ENCODE results near the gene DHRS1.

DNA sequence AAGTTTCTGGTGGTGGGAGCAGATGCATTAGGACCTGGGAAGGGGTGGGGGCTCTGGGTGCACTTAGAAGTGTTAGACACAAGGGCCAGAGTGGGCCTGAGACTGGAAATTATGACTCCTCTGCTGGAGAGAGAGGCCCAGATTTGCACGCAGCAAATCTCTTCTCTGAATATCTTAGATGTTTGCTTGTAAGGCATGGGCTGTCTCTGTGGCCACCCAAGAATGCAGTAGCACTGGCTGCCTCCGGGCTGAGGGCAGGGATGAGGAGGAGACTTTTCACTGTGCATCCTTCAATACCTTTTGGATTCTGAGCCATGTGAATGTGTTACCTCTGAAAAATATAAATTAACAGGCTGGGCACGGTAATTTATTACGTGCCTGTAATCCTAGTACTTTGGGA, 14.2 kb downstream of the DHRS1 start:
- TF ChIP-seq CTCF (conservative IDR thresholded peaks at IDR 0.05): no peak
- TF ChIP-seq EZH2 (IDR thresholded peaks at IDR 0.05; ENCODE audit: low read depth): no peak

All from PC-9 (cell line).